SK-N-SH treated with all-trans-retinoic acid at 6 μM for 48 hours (cell line): Measurements from ENCODE around the gene SDK2.

Experiments
- ATAC-seq: fragments of 200-7000 bp; cut with Tn5 transposase; 3 replicates; pipeline ENCODE4 v1.9.1; 2020; ENCODE audit warnings: mild to moderate bottlenecking, moderate library complexity
- ARNTL ChIP-seq: fragments of 450-650 bp; formaldehyde crosslinking; IDR thresholded peaks from 2 replicates; pipeline ENCODE4 v1.5.0; 2020; ENCODE audit warnings: low read depth, mild to moderate bottlenecking, moderate library complexity, borderline replicate concordance
- BACH2 ChIP-seq: fragments of 250-450 bp; sonication (Bioruptor Pico); IDR thresholded peaks from 2 replicates; pipeline ENCODE4 v1.9.0; 2021; ENCODE audit warnings: mild to moderate bottlenecking, borderline replicate concordance
- CSDC2 ChIP-seq: fragments of 250-450 bp; sonication (Bioruptor Pico); IDR thresholded peaks from 2 replicates; pipeline ENCODE4 v1.5.0; 2020; ENCODE audit warnings: mild to moderate bottlenecking, moderate library complexity
- ESRRG ChIP-seq: fragments of 250-450 bp; sonication (Bioruptor Pico); IDR thresholded peaks from 2 replicates; pipeline ENCODE4 v1.6.1; 2021; ENCODE audit warnings: mild to moderate bottlenecking
- GLIS3 ChIP-seq: fragments of 250-450 bp; sonication (Bioruptor Pico); IDR thresholded peaks from 2 replicates; pipeline ENCODE4 v1.5.0; 2020; ENCODE audit warnings: mild to moderate bottlenecking, moderate library complexity
- ISL1 ChIP-seq: fragments of 250-450 bp; sonication (Bioruptor Pico); IDR thresholded peaks from 2 replicates; pipeline ENCODE4 v2.1.2; 2022; ENCODE audit warnings: mild to moderate bottlenecking, moderate library complexity
- OSR1 ChIP-seq: fragments of 250-450 bp; sonication (Bioruptor Pico); IDR thresholded peaks from 2 replicates; pipeline ENCODE4 v1.8.0; 2022; ENCODE audit warnings: moderate library complexity, mild to moderate bottlenecking, inconsistent platforms
- PPARA ChIP-seq: fragments of 250-450 bp; sonication (Bioruptor Pico); IDR thresholded peaks from 2 replicates; pipeline ENCODE4 v1.5.0; 2020; ENCODE audit warnings: mild to moderate bottlenecking, borderline replicate concordance
- RARB ChIP-seq: fragments of 250-450 bp; sonication (Bioruptor Pico); IDR thresholded peaks from 2 replicates; pipeline ENCODE4 v1.8.0; 2021; ENCODE audit warnings: mild to moderate bottlenecking, moderate library complexity
- SNAI2 ChIP-seq: fragments of 250-450 bp; sonication (Bioruptor Pico); IDR thresholded peaks from 2 replicates; pipeline ENCODE4 v1.5.0; 2020; ENCODE audit warnings: mild to moderate bottlenecking, moderate library complexity
- TCF4 ChIP-seq: fragments of 250-450 bp; sonication (Bioruptor Pico); IDR thresholded peaks from 2 replicates; pipeline ENCODE4 v1.8.0; 2021; ENCODE audit warnings: mild to moderate bottlenecking, moderate library complexity, borderline replicate concordance
- TOX ChIP-seq: fragments of 250-450 bp; sonication (Bioruptor Pico); IDR thresholded peaks from 2 replicates; pipeline ENCODE4 v1.8.0; 2021; ENCODE audit warnings: mild to moderate bottlenecking, moderate library complexity, borderline replicate concordance
- ZC3H10 ChIP-seq: fragments of 250-450 bp; sonication (Bioruptor Pico); IDR thresholded peaks from 2 replicates; pipeline ENCODE4 v1.5.1; 2021; ENCODE audit warnings: mild to moderate bottlenecking, moderate library complexity
- ZFP3 ChIP-seq: fragments of 250-450 bp; sonication (Bioruptor Pico); IDR thresholded peaks from 2 replicates; pipeline ENCODE4 v1.5.0; 2020; ENCODE audit warnings: mild to moderate bottlenecking, moderate library complexity
- ZFP30 ChIP-seq: fragments of 450-650 bp; formaldehyde crosslinking; IDR thresholded peaks from 2 replicates; pipeline ENCODE4 v1.5.0; 2022; ENCODE audit warnings: mild to moderate bottlenecking, moderate library complexity
- ZNF565 ChIP-seq: fragments of 450-650 bp; formaldehyde crosslinking; conservative IDR thresholded peaks from 2 replicates; pipeline ENCODE4 v1.5.0; 2020; ENCODE audit warnings: low read depth, mild to moderate bottlenecking, moderate library complexity
- ZNF70 ChIP-seq: fragments of 450-650 bp; formaldehyde crosslinking; IDR thresholded peaks from 2 replicates; pipeline ENCODE4 v1.5.0; 2020; ENCODE audit warnings: mild to moderate bottlenecking, moderate library complexity
- ZNF8 ChIP-seq: fragments of 450-650 bp; formaldehyde crosslinking; IDR thresholded peaks from 2 replicates; pipeline ENCODE4 v1.5.0; 2020; ENCODE audit warnings: mild to moderate bottlenecking, moderate library complexity
- TF ChIP-seq, protein P1 (sequence below): fragments of 250-450 bp; sonication (Bioruptor Pico); IDR thresholded peaks from 2 replicates; pipeline ENCODE4 v1.8.0; 2020; ENCODE audit warnings: mild to moderate bottlenecking, moderate library complexity, borderline replicate concordance
- TF ChIP-seq, protein P2 (sequence below): fragments of 250-450 bp; sonication (Bioruptor Pico); IDR thresholded peaks from 2 replicates; pipeline ENCODE4 v1.8.0; 2021; ENCODE audit warnings: low read depth, mild to moderate bottlenecking, moderate library complexity, borderline replicate concordance
- TF ChIP-seq, protein P3 (sequence below): fragments of 250-450 bp; sonication (Bioruptor Pico); IDR thresholded peaks from 2 replicates; pipeline ENCODE4 v1.5.1; 2020; ENCODE audit warnings: low read depth, mild to moderate bottlenecking, moderate library complexity
- TF ChIP-seq, protein P4 (sequence below): fragments of 250-450 bp; sonication (Bioruptor Pico); IDR thresholded peaks from 2 replicates; pipeline ENCODE4 v1.5.1; 2021; ENCODE audit warnings: mild to moderate bottlenecking, moderate library complexity

SDK2 gene

DNA sequence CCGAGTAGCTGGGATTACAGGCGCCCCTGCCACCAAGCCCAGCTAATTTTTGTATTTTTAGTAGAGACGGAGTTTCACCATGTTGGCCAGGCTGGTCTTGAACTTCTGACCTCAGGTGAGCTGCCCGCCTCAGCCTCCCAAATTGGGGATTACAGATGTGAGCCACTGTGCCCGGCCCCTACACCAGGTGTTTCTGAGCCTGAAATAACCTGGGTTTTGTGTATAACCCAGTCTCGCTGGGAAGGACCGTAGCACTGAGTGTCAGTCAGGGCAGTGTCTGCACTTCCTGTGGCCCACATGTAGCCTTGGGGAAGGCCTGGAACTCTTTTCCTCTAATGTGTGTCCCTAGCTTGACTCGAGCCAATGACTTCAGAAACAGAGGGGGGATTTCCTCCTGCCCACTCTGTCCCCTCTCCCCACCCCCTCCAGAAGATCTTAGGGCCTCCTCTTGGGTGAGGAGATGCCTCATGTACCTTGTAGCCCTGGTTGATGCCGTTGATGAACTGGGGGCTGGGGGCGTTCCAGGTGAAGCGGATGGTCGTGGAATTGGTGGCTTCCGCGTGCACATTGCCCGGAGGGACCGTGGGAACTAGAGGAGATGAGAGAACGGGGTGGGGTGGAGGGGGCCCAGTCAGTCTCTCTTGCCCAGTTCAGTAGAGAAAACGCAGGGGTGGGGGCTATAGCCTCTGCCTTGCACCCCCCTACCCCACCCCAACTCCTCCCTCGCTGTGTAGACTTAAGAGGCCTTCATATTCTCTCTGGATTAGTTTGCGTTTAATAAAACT lies 229.9 kb downstream of the SDK2 start:
- TF ChIP-seq, protein P1, sequence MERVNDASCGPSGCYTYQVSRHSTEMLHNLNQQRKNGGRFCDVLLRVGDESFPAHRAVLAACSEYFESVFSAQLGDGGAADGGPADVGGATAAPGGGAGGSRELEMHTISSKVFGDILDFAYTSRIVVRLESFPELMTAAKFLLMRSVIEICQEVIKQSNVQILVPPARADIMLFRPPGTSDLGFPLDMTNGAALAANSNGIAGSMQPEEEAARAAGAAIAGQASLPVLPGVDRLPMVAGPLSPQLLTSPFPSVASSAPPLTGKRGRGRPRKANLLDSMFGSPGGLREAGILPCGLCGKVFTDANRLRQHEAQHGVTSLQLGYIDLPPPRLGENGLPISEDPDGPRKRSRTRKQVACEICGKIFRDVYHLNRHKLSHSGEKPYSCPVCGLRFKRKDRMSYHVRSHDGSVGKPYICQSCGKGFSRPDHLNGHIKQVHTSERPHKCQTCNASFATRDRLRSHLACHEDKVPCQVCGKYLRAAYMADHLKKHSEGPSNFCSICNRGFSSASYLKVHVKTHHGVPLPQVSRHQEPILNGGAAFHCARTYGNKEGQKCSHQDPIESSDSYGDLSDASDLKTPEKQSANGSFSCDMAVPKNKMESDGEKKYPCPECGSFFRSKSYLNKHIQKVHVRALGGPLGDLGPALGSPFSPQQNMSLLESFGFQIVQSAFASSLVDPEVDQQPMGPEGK (CRISPR knock-in tag): no peak
- TF ChIP-seq ZC3H10 (CRISPR knock-in tag): no peak
- TF ChIP-seq ZNF565: no peak
- TF ChIP-seq ZNF8: no peak
- TF ChIP-seq ARNTL (CRISPR knock-in tag): no peak
- no peak for TF ChIP-seq ZNF70 (CRISPR knock-in tag)
- no peak for TF ChIP-seq ISL1 (CRISPR knock-in tag)
- no peak for TF ChIP-seq SNAI2
- no peak for TF ChIP-seq CSDC2
- no peak for TF ChIP-seq ZFP3 (CRISPR knock-in tag)
- ATAC-seq: no peak

GRCh38 chr17:73412914-73413313 lies 231.3 kb downstream of the SDK2 start:
- no peak for TF ChIP-seq ZNF70 (CRISPR knock-in tag)
- TF ChIP-seq, protein P2, sequence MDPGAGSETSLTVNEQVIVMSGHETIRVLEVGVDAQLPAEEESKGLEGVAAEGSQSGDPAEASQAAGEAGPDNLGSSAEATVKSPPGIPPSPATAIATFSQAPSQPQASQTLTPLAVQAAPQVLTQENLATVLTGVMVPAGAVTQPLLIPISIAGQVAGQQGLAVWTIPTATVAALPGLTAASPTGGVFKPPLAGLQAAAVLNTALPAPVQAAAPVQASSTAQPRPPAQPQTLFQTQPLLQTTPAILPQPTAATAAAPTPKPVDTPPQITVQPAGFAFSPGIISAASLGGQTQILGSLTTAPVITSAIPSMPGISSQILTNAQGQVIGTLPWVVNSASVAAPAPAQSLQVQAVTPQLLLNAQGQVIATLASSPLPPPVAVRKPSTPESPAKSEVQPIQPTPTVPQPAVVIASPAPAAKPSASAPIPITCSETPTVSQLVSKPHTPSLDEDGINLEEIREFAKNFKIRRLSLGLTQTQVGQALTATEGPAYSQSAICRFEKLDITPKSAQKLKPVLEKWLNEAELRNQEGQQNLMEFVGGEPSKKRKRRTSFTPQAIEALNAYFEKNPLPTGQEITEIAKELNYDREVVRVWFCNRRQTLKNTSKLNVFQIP (CRISPR knock-in tag): no peak
- TF ChIP-seq ZNF8: no peak
- TF ChIP-seq, protein P3, sequence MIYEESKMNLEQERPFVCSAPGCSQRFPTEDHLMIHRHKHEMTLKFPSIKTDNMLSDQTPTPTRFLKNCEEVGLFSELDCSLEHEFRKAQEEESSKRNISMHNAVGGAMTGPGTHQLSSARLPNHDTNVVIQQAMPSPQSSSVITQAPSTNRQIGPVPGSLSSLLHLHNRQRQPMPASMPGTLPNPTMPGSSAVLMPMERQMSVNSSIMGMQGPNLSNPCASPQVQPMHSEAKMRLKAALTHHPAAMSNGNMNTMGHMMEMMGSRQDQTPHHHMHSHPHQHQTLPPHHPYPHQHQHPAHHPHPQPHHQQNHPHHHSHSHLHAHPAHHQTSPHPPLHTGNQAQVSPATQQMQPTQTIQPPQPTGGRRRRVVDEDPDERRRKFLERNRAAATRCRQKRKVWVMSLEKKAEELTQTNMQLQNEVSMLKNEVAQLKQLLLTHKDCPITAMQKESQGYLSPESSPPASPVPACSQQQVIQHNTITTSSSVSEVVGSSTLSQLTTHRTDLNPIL (CRISPR knock-in tag): no peak
- no peak for TF ChIP-seq OSR1
- TF ChIP-seq ZFP30 (CRISPR knock-in tag): no peak
- no peak for TF ChIP-seq TOX
- no peak for TF ChIP-seq GLIS3
- TF ChIP-seq BACH2 (CRISPR knock-in tag): no peak
- no peak for TF ChIP-seq RARB (CRISPR knock-in tag)
- TF ChIP-seq, protein P4, sequence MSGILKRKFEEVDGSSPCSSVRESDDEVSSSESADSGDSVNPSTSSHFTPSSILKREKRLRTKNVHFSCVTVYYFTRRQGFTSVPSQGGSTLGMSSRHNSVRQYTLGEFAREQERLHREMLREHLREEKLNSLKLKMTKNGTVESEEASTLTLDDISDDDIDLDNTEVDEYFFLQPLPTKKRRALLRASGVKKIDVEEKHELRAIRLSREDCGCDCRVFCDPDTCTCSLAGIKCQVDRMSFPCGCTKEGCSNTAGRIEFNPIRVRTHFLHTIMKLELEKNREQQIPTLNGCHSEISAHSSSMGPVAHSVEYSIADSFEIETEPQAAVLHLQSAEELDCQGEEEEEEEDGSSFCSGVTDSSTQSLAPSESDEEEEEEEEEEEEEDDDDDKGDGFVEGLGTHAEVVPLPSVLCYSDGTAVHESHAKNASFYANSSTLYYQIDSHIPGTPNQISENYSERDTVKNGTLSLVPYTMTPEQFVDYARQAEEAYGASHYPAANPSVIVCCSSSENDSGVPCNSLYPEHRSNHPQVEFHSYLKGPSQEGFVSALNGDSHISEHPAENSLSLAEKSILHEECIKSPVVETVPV (CRISPR knock-in tag): no peak
- no peak for TF ChIP-seq CSDC2
- no peak for ATAC-seq

DNA sequence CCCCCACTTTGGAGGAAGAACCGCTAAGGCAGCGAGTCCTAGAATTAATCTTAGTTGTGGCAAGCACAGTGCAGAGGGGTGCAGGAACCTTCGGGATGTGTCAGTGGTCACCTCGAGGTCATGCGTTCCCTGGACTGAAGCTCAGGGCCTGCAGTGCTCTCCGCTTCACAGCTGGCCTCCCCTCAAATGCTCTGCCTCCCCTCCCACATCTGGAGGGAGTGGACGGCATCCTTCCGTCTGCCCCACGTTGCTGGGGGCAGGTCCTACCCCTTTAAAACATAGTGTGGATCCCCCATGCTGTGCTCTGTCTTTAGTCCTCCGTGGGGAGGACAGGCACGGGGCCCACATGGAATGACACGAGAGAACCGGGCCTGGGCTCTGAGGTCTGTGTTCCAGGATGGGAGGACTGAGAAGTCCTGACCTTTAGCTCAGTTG lies 232.9 kb downstream of the SDK2 start:
- no peak for TF ChIP-seq ISL1 (CRISPR knock-in tag)
- no peak for TF ChIP-seq ZNF565
- TF ChIP-seq SNAI2: no peak
- TF ChIP-seq CSDC2: no peak
- TF ChIP-seq, protein P1 (CRISPR knock-in tag): no peak
- TF ChIP-seq ESRRG (CRISPR knock-in tag): no peak
- no peak for TF ChIP-seq PPARA (CRISPR knock-in tag)
- no peak for TF ChIP-seq RARB (CRISPR knock-in tag)
- TF ChIP-seq OSR1: no peak
- TF ChIP-seq ZNF70 (CRISPR knock-in tag): no peak
- no peak for TF ChIP-seq ZFP3 (CRISPR knock-in tag)
- no peak for TF ChIP-seq ARNTL (CRISPR knock-in tag)
- no peak for TF ChIP-seq BACH2 (CRISPR knock-in tag)
- TF ChIP-seq TCF4 (CRISPR knock-in tag): no peak
- TF ChIP-seq, protein P4 (CRISPR knock-in tag): no peak
- TF ChIP-seq, protein P3 (CRISPR knock-in tag): no peak
- no peak for ATAC-seq
